K562 (cell line): ENCODE measurements around the gene NRM. TPM values are rescaled to one million over a fixed set of nuclear protein-coding genes. Genes with fewer than 3 reads are reported as not detected.

Experiments
- BACH1 ChIP-seq: fragments of 200-800 bp; sonication (Bioruptor generic); IDR thresholded peaks from 2 replicates; pipeline ENCODE4 v1.6.1; 2016; ENCODE audit warnings: missing genetic modification characterization, missing compliant biosample characterization
- CHD4 ChIP-seq: fragments of 200-600 bp; sonication (generic); IDR thresholded peaks from 3 replicates; pipeline ENCODE4 v1.6.1; 2012; ENCODE audit warnings: low read depth, mild to moderate bottlenecking, mixed read lengths, low read length, inconsistent platforms; ENCODE audit not compliant: insufficient read depth, insufficient replicate concordance, poor library complexity, severe bottlenecking
- COPS2 ChIP-seq: fragments of 450-650 bp; conservative IDR thresholded peaks from 2 replicates; pipeline ENCODE4 v1.6.1; 2016; ENCODE audit warnings: mild to moderate bottlenecking, moderate library complexity
- E2F4 ChIP-seq: sonication (generic); formaldehyde crosslinking; IDR thresholded peaks from 2 replicates; pipeline ENCODE4 v1.8.0; 2022; ENCODE audit warnings: mild to moderate bottlenecking, low read depth, missing genetic modification reagents
- ELF2 ChIP-seq: fragments of 250-450 bp; sonication (Bioruptor Pico); IDR thresholded peaks from 2 replicates; pipeline ENCODE4 v1.5.0; 2021; ENCODE audit warnings: mild to moderate bottlenecking
- ETV5 ChIP-seq: sonication (generic); formaldehyde crosslinking; IDR thresholded peaks from 2 replicates; pipeline ENCODE4 v1.4.0; 2020; ENCODE audit warnings: low read depth, mild to moderate bottlenecking, missing genetic modification reagents
- GTF3C2 ChIP-seq: IDR thresholded peaks from 3 replicates; pipeline ENCODE4 v1.6.1; 2011; ENCODE audit warnings: borderline replicate concordance, mild to moderate bottlenecking, moderate library complexity; ENCODE audit not compliant: insufficient read length; ENCODE audit errors: extremely low read depth
- ILK ChIP-seq: fragments of 450-650 bp; IDR thresholded peaks from 2 replicates; pipeline ENCODE4 v1.6.1; 2016; ENCODE audit warnings: missing genetic modification characterization, low read depth, mild to moderate bottlenecking, missing compliant biosample characterization, moderate library complexity, borderline replicate concordance
- MBD1 ChIP-seq: fragments of 250-450 bp; sonication (Bioruptor Pico); IDR thresholded peaks from 2 replicates; pipeline ENCODE4 v1.8.0; 2022; ENCODE audit warnings: inconsistent platforms
- TRIM24 ChIP-seq, 2 experiments: fragments of 450-650 bp; IDR thresholded peaks; 2 replicates each; pipeline ENCODE4 v1.6.1; 2016
- TRIM28 ChIP-seq: fragments of 450-650 bp; IDR thresholded peaks from 2 replicates; pipeline ENCODE4 v1.6.1; 2017
- ZNF124 ChIP-seq: sonication (generic); formaldehyde crosslinking; IDR thresholded peaks from 2 replicates; pipeline ENCODE4 v1.8.1; 2022; ENCODE audit warnings: missing genetic modification reagents
- ZNF174 ChIP-seq: fragments of 250-450 bp; sonication (Bioruptor Pico); IDR thresholded peaks from 2 replicates; pipeline ENCODE4 v1.4.0; 2020; ENCODE audit warnings: mild to moderate bottlenecking
- ZNF263 ChIP-seq: sonication (generic); formaldehyde crosslinking; IDR thresholded peaks from 2 replicates; pipeline ENCODE4 v1.8.0; 2022; ENCODE audit warnings: mild to moderate bottlenecking, missing genetic modification reagents, borderline replicate concordance
- ZNF280A ChIP-seq: fragments of 450-650 bp; IDR thresholded peaks from 2 replicates; pipeline ENCODE4 v1.6.1; 2018; ENCODE audit warnings: mild to moderate bottlenecking, low read depth; ENCODE audit not compliant: partially characterized antibody
- ZNF780A ChIP-seq: fragments of 250-450 bp; sonication (Bioruptor Pico); IDR thresholded peaks from 2 replicates; pipeline ENCODE4 v1.5.0; 2021; ENCODE audit warnings: mild to moderate bottlenecking
- ZNF830 ChIP-seq: fragments of 250-450 bp; sonication (Bioruptor Pico); IDR thresholded peaks from 2 replicates; pipeline ENCODE4 v1.5.0; 2021; ENCODE audit warnings: mild to moderate bottlenecking
- polyA plus RNA-seq, 8 experiments: library from polyadenylated mRNA; depleted of rRNA in 4 of 8; stranded (reverse) in 5 of 8; unstranded in 3 of 8; fragments of >200 nt; fragmentation: Nextera tagmentation in 2 of 8; fragmentation: Illumina TruSeq in 1 of 8; extraction: Ambion mirVana in 2 of 8; extraction: Trizol in 1 of 8; gene quantifications; 2 replicates each; pipeline versions ENCODE4 v1.2.1 to v1.2.3, GENCODE V29; 2011 to 2014; ENCODE audit warnings: inconsistent platforms in 1 of 8, missing spikeins in 1 of 8
- total RNA-seq, 7 experiments: library from RNA; depleted of rRNA in 6 of 7; stranded (reverse); fragments of >200 nt in 6 of 7; fragmentation: Illumina TruSeq in 2 of 7; extraction: Trizol in 2 of 7; gene quantifications; 2 replicates each; pipeline versions ENCODE4 v1.2.1 to v1.2.3, GENCODE V29; 2011 to 2021; ENCODE audit warnings: low replicate concordance in 1 of 7

The NRM gene
- total and polyA plus RNA-seq, 9 of the 15 experiments (the other 6 are each of a cell fraction or from before 2014, with no cell fraction given) = 9.7 to 58.2 (median 18.1) TPM

- no peak for TF ChIP-seq BACH1 (tag)
- TF ChIP-seq GTF3C2 = no peak
- TF ChIP-seq ZNF280A = no peak
- TF ChIP-seq ZNF830 (CRISPR knock-in tag) = no peak
- TF ChIP-seq ZNF780A = no peak
- TF ChIP-seq MBD1 (CRISPR knock-in tag) = no peak
- no peak for TF ChIP-seq ILK (tag)
- no peak for TF ChIP-seq ETV5 (CRISPR knock-in tag)
- TF ChIP-seq ELF2 (CRISPR knock-in tag) = 0 out of 2 replicates have a peak, but pooled peaks have one; percentile 12
- TF ChIP-seq ZNF263 (CRISPR knock-in tag) = no peak
- TF ChIP-seq CHD4 = no peak
- TF ChIP-seq ZNF174 (CRISPR knock-in tag) = no peak
- no peak for TF ChIP-seq TRIM24 (IDR thresholded peaks at IDR 0.05)
- no peak for TF ChIP-seq TRIM28
- TF ChIP-seq E2F4 (CRISPR knock-in tag) = no peak
- TF ChIP-seq COPS2 = no peak
- no peak for TF ChIP-seq ZNF124
These were observed 544 bp upstream of the NRM start (continued) for GRCh38 chr6:30691208-30691847.
